Dedifferentiated amniotic fluid mesenchymal stem cell (primary cell): ENCODE data around the gene TFF3.

Source experiments
- DNase-seq: peaks from one replicate; pipeline ENCODE4 v3.0.0-alpha.2; 2016; ENCODE audit errors: extremely low spot score

The TFF3 gene

DNA sequence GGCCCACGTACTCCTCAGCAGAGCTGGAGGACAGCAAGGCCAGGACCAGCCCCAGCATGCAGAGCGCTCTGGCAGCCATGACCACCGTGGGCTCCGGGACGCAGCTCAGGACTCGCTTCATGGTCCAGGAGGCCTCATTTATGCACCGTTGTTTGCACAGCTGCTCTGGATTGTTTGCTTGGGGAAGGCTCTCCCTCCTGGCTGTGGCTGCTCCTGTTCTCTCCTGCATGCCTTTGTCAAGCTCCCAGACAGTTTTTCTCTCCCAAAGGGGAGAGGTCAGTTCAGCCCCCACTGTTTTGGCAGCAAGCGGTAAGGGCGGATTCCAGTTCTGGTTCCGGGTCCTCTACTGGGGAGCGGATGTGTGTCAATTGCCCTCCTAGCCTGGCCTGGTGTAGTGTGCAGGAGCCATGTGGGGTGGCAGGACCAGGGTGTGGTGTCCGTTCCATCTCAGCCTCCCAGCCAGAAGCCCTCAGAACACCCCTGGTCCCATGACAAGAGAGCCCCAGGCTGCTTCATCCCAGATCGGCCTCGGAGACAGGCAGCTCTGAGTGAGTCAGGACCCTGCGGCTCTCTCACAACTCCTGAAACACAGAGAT lies at the start of gene TFF3:
TFF3 (minus strand) TSS at position 114 of the 596 bp plus-strand sequence; CDS start at position 79, 35 bp downstream.
- DNase-seq: no peak

GRCh38 chr21:42364304-42364865 lies 49.2 kb upstream of the TFF3 start:
- no peak for DNase-seq

DNA sequence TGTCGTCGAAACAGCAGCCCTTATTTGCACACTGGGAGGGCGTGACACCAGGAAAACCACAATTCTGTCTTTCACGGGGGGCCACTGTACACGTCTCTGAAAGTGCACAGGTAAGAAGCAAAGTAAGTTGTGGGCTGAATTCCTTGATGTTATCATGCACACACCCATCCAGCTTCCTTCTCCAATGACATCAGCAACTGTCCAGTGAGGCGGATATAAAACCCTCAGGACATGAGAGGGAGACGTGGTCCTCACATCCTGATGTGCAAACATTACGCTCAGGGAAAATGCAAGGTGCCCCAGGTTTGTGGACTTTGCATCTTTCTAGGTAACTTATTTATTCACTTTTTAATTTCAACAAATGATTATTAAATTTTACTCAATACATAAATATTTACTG lies 48.1 kb upstream of the TFF3 start:
- DNase-seq: no peak

DNA sequence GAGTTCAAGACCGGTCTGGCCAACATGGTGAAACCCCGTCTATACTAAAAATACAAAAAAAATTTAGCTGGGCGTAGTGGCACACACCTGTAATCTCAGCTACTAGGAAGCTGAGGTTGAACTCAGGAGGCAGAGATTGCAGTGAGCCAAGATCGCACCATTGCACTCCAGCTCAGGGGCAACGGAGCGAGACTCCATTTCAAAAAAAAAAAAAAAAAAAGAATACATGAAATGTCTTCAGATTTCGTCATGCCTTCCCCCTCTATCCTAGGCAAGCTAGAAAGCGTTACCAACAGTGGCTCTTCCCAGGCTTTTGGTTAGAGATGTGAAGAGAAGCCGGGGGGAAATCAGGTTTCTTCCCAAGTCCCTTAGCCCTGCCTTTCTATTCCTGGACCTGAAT lies 47.5 kb upstream of the TFF3 start:
- DNase-seq: no peak

GRCh38 chr21:42362198-42362597 lies 47.0 kb upstream of the TFF3 start:
- no peak for DNase-seq

DNA sequence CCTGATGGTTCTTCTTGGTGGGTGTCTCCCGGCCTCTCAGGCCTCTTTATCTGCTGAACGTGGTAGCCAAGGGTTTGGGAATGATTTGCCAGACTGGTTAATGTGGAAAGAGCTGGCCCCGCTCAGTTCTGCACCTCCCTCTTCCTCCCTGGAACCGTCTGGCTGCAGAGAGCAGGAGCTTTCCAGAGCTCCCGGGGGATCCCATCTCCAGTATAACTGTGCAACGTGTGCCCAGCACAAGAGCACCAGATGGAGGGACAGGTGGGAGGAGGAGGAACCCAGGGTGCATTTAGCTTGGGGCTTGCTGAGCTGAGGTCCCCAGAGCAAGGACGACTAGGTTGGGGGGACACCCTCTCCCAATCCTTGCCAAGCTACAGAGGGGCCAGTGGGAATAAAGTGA lies 46.1 kb upstream of the TFF3 start:
- DNase-seq: no peak

DNA sequence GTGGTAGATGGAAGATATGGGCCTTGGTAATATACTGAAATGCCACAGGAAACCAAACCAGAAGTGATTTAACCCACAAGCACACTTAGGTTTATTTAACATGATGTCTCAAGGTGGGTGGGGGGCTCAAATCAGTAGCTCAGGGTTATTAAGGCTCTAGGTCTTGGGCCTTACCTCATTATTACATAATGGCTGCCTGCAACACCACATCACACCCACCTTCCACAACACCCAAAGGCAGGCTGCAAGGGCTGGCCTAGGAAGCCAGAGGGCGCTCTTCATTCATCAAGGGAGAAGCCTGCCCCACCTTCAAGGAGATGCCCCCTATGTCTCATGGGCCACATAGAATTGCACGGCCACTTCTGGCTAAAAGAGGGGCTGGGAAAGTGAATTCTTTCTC lies 45.1 kb upstream of the TFF3 start:
- no peak for DNase-seq

DNA sequence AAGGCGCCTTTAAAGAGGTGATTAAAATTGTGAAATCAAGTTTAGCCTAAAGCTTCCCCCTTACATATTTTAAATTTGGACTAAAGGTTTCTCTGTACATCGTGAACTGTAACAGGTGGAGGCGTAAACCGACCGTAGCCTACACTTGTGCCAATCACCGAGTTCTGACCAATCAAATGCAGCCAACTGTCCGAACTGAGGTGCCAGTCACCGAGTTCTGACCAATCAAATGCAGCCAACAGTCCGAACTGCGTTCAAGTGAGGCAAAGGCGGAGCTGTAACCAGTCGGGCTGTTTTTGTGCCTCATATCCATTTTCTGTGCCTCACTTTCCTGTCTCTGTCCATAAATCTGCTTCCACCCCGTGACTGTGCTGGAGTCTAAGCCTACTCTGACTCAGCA lies 43.7 kb upstream of the TFF3 start:
- DNase-seq: no peak

- no peak for DNase-seq
Observed at GRCh38 chr21:42358261-42358660, 43.1 kb upstream of the TFF3 start.

- DNase-seq: no peak
Observed at GRCh38 chr21:42357307-42357706, 42.1 kb upstream of the TFF3 start.

DNA sequence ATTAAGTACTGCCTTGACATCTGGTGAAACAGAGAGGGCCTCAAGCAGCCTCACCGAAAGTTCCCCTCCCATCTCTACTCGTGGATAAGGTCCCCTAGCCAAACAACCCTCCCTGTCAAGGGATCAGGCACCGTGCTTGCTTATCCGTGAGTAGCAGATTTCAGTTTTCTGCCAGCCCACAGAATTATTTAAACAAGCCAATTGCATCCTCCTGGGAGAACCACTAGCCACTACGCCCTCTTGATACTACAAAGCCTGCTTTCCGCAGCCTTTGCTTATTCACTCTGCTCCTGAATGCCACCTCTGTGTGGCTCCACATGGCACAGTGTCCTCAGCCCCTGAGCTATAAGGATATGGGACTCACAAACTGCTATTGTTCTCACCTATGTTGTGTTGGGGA lies 41.4 kb upstream of the TFF3 start:
- DNase-seq: no peak

GRCh38 chr21:42356046-42356445 lies 40.8 kb upstream of the TFF3 start:
- DNase-seq: no peak

DNA sequence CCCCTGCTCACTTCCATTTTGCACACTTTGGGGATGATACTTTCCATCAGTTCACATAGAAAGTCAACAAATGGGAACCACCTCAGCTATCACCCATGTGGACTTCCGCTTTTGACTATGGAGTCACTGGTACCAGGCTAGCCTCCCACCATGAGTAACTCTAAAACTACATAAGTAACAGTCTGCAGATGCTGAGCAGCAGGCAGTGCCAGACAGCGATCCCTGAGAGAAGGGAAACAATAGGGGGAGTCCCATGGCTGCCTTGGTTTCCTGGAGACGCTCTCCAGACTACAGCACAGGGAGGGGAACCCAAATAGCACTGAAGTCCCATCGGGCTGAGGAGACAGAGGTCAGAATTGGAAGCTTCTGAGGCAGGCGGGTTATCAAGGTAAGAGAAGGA lies 38.4 kb upstream of the TFF3 start:
- no peak for DNase-seq

DNA sequence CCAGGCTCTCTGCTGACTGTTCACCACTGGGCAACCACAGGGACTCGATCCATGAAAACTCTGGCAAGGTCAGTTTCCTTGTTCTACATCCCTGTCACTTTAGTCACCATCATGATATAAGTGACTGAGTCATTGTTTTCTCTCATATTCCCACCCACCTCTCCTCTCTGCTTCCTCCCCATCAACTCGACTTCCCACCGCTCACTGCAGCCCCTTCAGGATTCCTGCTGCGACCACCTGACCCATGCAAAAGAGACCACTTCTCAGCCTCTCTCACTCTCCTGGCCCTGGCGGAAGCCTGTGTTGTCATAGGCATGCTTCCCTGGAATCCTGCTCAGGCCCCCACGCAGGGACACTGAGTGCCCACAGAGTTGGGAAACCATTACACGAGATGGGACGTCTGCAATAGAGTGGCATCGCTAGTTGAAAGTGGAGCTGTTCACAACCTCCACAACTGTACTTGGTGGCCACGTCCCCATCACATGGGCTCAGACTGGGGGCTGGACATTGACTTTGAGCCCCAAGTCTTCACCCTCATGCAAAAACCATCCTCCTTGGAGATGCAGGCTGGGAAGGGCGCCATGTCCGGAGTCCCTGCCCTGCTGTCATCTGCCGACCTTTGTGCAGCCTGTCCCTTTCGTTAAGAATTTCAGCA lies 37.4 kb upstream of the TFF3 start:
- no peak for DNase-seq

DNA sequence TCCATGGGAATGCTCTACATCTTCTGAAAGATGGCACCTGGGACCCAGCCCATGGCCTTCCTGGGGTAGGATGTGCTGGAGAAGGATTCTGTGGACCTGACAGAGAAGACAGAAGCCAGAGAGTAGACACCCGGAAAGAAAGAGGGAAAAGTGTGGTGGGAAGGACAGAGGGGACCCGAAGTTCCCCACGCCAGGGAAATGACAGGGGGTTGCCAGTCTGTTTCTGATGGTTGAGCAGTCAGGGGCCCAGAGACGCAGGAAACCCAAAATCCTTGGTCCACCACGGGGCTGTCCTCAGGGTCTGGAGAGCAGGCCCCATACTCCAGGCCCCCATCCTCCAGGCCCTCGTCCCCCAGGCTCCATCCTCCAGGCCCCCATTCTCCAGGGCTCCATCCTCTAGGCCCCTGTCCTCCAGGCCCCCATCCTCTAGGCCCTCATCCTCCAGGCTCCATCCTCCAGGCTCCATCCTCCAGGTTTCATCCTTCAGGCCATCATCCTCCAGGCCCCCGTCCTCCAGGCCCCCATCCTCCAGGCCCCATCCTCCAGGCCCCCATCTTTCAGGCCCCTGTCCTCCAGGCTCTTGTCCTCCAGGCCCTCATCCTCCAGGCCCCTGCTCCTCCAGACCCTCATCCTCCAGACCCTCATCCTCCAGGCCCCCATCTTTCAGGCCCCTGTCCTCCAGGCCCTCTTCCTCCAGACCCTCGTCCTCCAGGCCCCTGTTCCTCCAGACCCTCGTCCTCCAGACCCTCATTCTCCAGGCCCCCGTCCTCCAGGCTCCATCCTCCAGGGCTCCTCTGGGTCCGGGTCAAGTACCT lies 36.6 kb upstream of the TFF3 start:
- DNase-seq: no peak

DNA sequence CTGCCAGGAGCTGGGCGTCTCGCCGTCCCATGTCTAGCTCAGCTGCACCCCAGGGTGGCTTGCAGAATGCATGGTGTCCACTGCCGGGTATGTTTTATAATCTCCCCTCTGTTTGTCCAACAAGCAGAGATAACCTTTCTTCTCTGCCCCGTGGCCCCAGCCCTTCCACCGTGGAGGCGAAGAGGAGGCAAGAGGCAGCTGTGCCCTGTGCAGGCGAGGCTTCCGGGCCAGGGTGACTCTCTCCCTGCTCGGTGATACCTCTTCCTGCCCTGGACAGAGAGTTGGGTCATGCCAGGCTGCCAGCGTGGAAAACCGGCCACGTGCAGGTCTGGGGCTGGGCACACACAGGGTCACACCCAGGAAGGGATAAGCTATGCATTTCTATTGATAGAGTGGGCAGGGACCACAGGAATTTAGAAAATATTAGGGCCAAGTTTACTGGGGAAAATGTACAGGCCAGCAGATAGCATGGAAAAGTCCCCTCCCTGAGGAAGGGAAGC lies 35.8 kb upstream of the TFF3 start, which contains the start of gene TFF2:
TFF2 (minus strand) TSS at position 68 of the 500 bp plus-strand sequence; CDS start at position 31, 37 bp downstream.
- DNase-seq: no peak

- no peak for DNase-seq
Observed at GRCh38 chr21:42350318-42350910, 35.2 kb upstream of the TFF3 start.

- DNase-seq: no peak
Observed at GRCh38 chr21:42349420-42350317, 34.5 kb upstream of the TFF3 start.

- DNase-seq: no peak
Observed at GRCh38 chr21:42348762-42349161, 33.6 kb upstream of the TFF3 start.

- DNase-seq: no peak
Observed at GRCh38 chr21:42347601-42348327, 32.6 kb upstream of the TFF3 start.
